HG03045 (cell line): Measurements from ENCODE around the gene CAMK4.
"Not testable (repeated sequence)": the region's sequence is repeated elsewhere in the genome, so short reads cannot be mapped to it uniquely, and the experiment has no call there.

Source experiments
- ATAC-seq: cut with Tn5 transposase; IDR thresholded peaks from one replicate; pipeline ENCODE4 v1.9.1; 2021; ENCODE audit warnings: mild to moderate bottlenecking, moderate library complexity; ENCODE audit not compliant: unreplicated experiment

The CAMK4 gene

GRCh38 chr5:111308951-111309350, 84.8 kb downstream of the CAMK4 start:
- ATAC-seq = no peak

GRCh38 chr5:111309384-111309783, 85.2 kb downstream of the CAMK4 start:
- no peak for ATAC-seq

- ATAC-seq = no peak
Measured at GRCh38 chr5:111310711-111311620, 86.8 kb downstream of the CAMK4 start.

- no peak for ATAC-seq
Measured at GRCh38 chr5:111311666-111312065, 87.5 kb downstream of the CAMK4 start.

GRCh38 chr5:111313017-111313724, 89.0 kb downstream of the CAMK4 start:
- no peak for ATAC-seq

GRCh38 chr5:111320953-111321352, 96.8 kb downstream of the CAMK4 start:
- no peak for ATAC-seq

GRCh38 chr5:111321376-111321775, 97.2 kb downstream of the CAMK4 start:
- no peak for ATAC-seq

- ATAC-seq = no peak
Measured at GRCh38 chr5:111326551-111326950, 102.4 kb downstream of the CAMK4 start.

GRCh38 chr5:111337133-111337532, 112.9 kb downstream of the CAMK4 start:
- no peak for ATAC-seq

- ATAC-seq = peak; percentile 63
Measured at GRCh38 chr5:111337688-111338087, 113.5 kb downstream of the CAMK4 start.

GRCh38 chr5:111345731-111346130, 121.5 kb downstream of the CAMK4 start:
- ATAC-seq = no peak

- ATAC-seq = no peak
Measured at GRCh38 chr5:111347021-111347420, 122.8 kb downstream of the CAMK4 start.

- no peak for ATAC-seq
Measured at GRCh38 chr5:111348661-111349329, 124.6 kb downstream of the CAMK4 start.

- no peak for ATAC-seq
Measured at GRCh38 chr5:111349429-111349828, 125.2 kb downstream of the CAMK4 start.

GRCh38 chr5:111353035-111353434, 128.9 kb downstream of the CAMK4 start:
- no peak for ATAC-seq

- ATAC-seq = not testable (repeated sequence)
Measured at GRCh38 chr5:111358726-111359125, 134.5 kb downstream of the CAMK4 start.

GRCh38 chr5:111360173-111360572, 136.0 kb downstream of the CAMK4 start:
- no peak for ATAC-seq

- no peak for ATAC-seq
Measured at GRCh38 chr5:111364992-111365391, 140.8 kb downstream of the CAMK4 start.

GRCh38 chr5:111366388-111366787, 142.2 kb downstream of the CAMK4 start:
- ATAC-seq = no peak

- ATAC-seq = no peak
Measured at GRCh38 chr5:111367115-111367514, 142.9 kb downstream of the CAMK4 start.

- ATAC-seq = no peak
Measured at GRCh38 chr5:111372799-111373198, 148.6 kb downstream of the CAMK4 start.

GRCh38 chr5:111374380-111374779, 150.2 kb downstream of the CAMK4 start:
- no peak for ATAC-seq
